ENCODE measurements around the gene CBLN4.

The CBLN4 gene

GRCh38 chr20:56005389-56005715, at the start of gene CBLN4:
CBLN4 (minus strand) TSS chr20:56005519; CDS start chr20:56004171, 1,348 bp downstream.
- peaks cover 28% of the 10 kb centered on the region; the same call in 1 of the 2 replicates for H3K27me3 ChIP-seq (ENCODE audit: insufficient read depth, low read length)

GRCh38 chr20:56043227-56043626, 37.9 kb upstream of the CBLN4 start:
- Histone ChIP-seq H2AFZ (ENCODE audit: low read length, unreplicated experiment) (no peak overlapping the region), H3K79me2 (ENCODE audit: control insufficient read depth, insufficient read depth, low read length, unreplicated experiment) (no peaks in the 10 kb centered on the region), H3K27me3 (ENCODE audit: insufficient read depth, low read length) (no peaks in the 10 kb centered on the region), H3K4me3 (ENCODE audit: low read depth, low read length) (no peak overlapping the region), H3K4me1 (ENCODE audit: control insufficient read depth, insufficient read depth, low read length, unreplicated experiment) (no peaks in the 10 kb centered on the region), H3K36me3 (ENCODE audit: insufficient read depth, low read length) (no peaks in the 10 kb centered on the region), H3K27ac (ENCODE audit: low read depth, low read length) (no peak overlapping the region)

More at GRCh38 chr20:56005389-56005715, at the start of gene CBLN4:
- Histone ChIP-seq H3K4me1 (ENCODE audit: control insufficient read depth, insufficient read depth, low read length, unreplicated experiment) (no peaks in the 10 kb centered on the region), H3K27ac (ENCODE audit: low read depth, low read length) (no peak within 1 kb of the TSS), H2AFZ (ENCODE audit: low read length, unreplicated experiment) (no peak within 1 kb of the TSS), H3K79me2 (ENCODE audit: control insufficient read depth, insufficient read depth, low read length, unreplicated experiment) (no peaks in the 10 kb centered on the region), H3K36me3 (ENCODE audit: insufficient read depth, low read length) (no peaks in the 10 kb centered on the region), H3K4me3 (ENCODE audit: low read depth, low read length) (no peak within 1 kb of the TSS)

- H3K27me3 ChIP-seq (ENCODE audit: insufficient read depth, low read length), result no peaks in the 10 kb centered on the region
These were observed 26.9 kb upstream of the CBLN4 start for GRCh38 chr20:56032251-56032650.

GRCh38 chr20:56018716-56019115, 13.4 kb upstream of the CBLN4 start:
- Histone ChIP-seq H3K27ac (ENCODE audit: low read depth, low read length) (no peak overlapping the region), H3K27me3 (ENCODE audit: insufficient read depth, low read length) (no peaks in the 10 kb centered on the region), H3K4me3 (ENCODE audit: low read depth, low read length) (no peak overlapping the region), H3K4me1 (ENCODE audit: control insufficient read depth, insufficient read depth, low read length, unreplicated experiment) (no peaks in the 10 kb centered on the region), H3K36me3 (ENCODE audit: insufficient read depth, low read length) (no peaks in the 10 kb centered on the region), H2AFZ (ENCODE audit: low read length, unreplicated experiment) (no peak overlapping the region), H3K79me2 (ENCODE audit: control insufficient read depth, insufficient read depth, low read length, unreplicated experiment) (no peaks in the 10 kb centered on the region)

More at GRCh38 chr20:56032251-56032650, 26.9 kb upstream of the CBLN4 start:
- H2AFZ ChIP-seq (ENCODE audit: low read length, unreplicated experiment), result no peak overlapping the region
- no peaks in the 10 kb centered on the region for H3K79me2 ChIP-seq (ENCODE audit: control insufficient read depth, insufficient read depth, low read length, unreplicated experiment)
- no peak overlapping the region for H3K4me3 ChIP-seq (ENCODE audit: low read depth, low read length)
- H3K27ac ChIP-seq (ENCODE audit: low read depth, low read length), result no peak overlapping the region
- no peaks in the 10 kb centered on the region for H3K36me3 ChIP-seq (ENCODE audit: insufficient read depth, low read length)
- no peaks in the 10 kb centered on the region for H3K4me1 ChIP-seq (ENCODE audit: control insufficient read depth, insufficient read depth, low read length, unreplicated experiment)

GRCh38 chr20:56018194-56018593, 12.9 kb upstream of the CBLN4 start:
- Histone ChIP-seq H3K4me3 (ENCODE audit: low read depth, low read length) (no peak overlapping the region), H3K4me1 (ENCODE audit: control insufficient read depth, insufficient read depth, low read length, unreplicated experiment) (no peaks in the 10 kb centered on the region), H3K27ac (ENCODE audit: low read depth, low read length) (no peak overlapping the region), H3K36me3 (ENCODE audit: insufficient read depth, low read length) (no peaks in the 10 kb centered on the region), H3K27me3 (ENCODE audit: insufficient read depth, low read length) (no peaks in the 10 kb centered on the region), H2AFZ (ENCODE audit: low read length, unreplicated experiment) (no peak overlapping the region), H3K79me2 (ENCODE audit: control insufficient read depth, insufficient read depth, low read length, unreplicated experiment) (no peaks in the 10 kb centered on the region)

GRCh38 chr20:56017560-56017959, 12.2 kb upstream of the CBLN4 start:
- no peak overlapping the region for H2AFZ ChIP-seq (ENCODE audit: low read length, unreplicated experiment)
- H3K27me3 ChIP-seq (ENCODE audit: insufficient read depth, low read length), result no peaks in the 10 kb centered on the region
- H3K79me2 ChIP-seq (ENCODE audit: control insufficient read depth, insufficient read depth, low read length, unreplicated experiment), result no peaks in the 10 kb centered on the region
- no peaks in the 10 kb centered on the region for H3K4me1 ChIP-seq (ENCODE audit: control insufficient read depth, insufficient read depth, low read length, unreplicated experiment)
- no peaks in the 10 kb centered on the region for H3K36me3 ChIP-seq (ENCODE audit: insufficient read depth, low read length)
- no peak overlapping the region for H3K4me3 ChIP-seq (ENCODE audit: low read depth, low read length)
- H3K27ac ChIP-seq (ENCODE audit: low read depth, low read length), result no peak overlapping the region

GRCh38 chr20:56014998-56015397, 9.7 kb upstream of the CBLN4 start:
- Histone ChIP-seq H2AFZ (ENCODE audit: low read length, unreplicated experiment) (no peak overlapping the region), H3K4me1 (ENCODE audit: control insufficient read depth, insufficient read depth, low read length, unreplicated experiment) (no peaks in the 10 kb centered on the region), H3K36me3 (ENCODE audit: insufficient read depth, low read length) (no peaks in the 10 kb centered on the region), H3K4me3 (ENCODE audit: low read depth, low read length) (no peak overlapping the region), H3K79me2 (ENCODE audit: control insufficient read depth, insufficient read depth, low read length, unreplicated experiment) (no peaks in the 10 kb centered on the region), H3K27me3 (ENCODE audit: insufficient read depth, low read length) (no peaks in the 10 kb centered on the region), H3K27ac (ENCODE audit: low read depth, low read length) (no peak overlapping the region)

GRCh38 chr20:56014151-56014550, 8.8 kb upstream of the CBLN4 start:
- no peak overlapping the region for H2AFZ ChIP-seq (ENCODE audit: low read length, unreplicated experiment)
- H3K27ac ChIP-seq (ENCODE audit: low read depth, low read length), result no peak overlapping the region
- H3K4me1 ChIP-seq (ENCODE audit: control insufficient read depth, insufficient read depth, low read length, unreplicated experiment), result no peaks in the 10 kb centered on the region
- no peak overlapping the region for H3K4me3 ChIP-seq (ENCODE audit: low read depth, low read length)
- H3K36me3 ChIP-seq (ENCODE audit: insufficient read depth, low read length), result no peaks in the 10 kb centered on the region
- no peaks in the 10 kb centered on the region for H3K27me3 ChIP-seq (ENCODE audit: insufficient read depth, low read length)
- H3K79me2 ChIP-seq (ENCODE audit: control insufficient read depth, insufficient read depth, low read length, unreplicated experiment), result no peaks in the 10 kb centered on the region

GRCh38 chr20:56004611-56005388, 519 bp downstream of the CBLN4 start:
- Histone ChIP-seq H3K27me3 (ENCODE audit: insufficient read depth, low read length) (peaks cover 28% of the 10 kb centered on the region; the same call in 1 of the 2 replicates), H3K4me3 (ENCODE audit: low read depth, low read length) (no peak overlapping the region), H2AFZ (ENCODE audit: low read length, unreplicated experiment) (no peak overlapping the region), H3K4me1 (ENCODE audit: control insufficient read depth, insufficient read depth, low read length, unreplicated experiment) (no peaks in the 10 kb centered on the region), H3K27ac (ENCODE audit: low read depth, low read length) (no peak overlapping the region), H3K79me2 (ENCODE audit: control insufficient read depth, insufficient read depth, low read length, unreplicated experiment) (no peaks in the 10 kb centered on the region), H3K36me3 (ENCODE audit: insufficient read depth, low read length) (no peaks in the 10 kb centered on the region)

GRCh38 chr20:56004007-56004406, 1.3 kb downstream of the CBLN4 start:
- Histone ChIP-seq H3K4me1 (ENCODE audit: control insufficient read depth, insufficient read depth, low read length, unreplicated experiment) (no peaks in the 10 kb centered on the region), H3K27ac (ENCODE audit: low read depth, low read length) (no peak overlapping the region), H3K79me2 (ENCODE audit: control insufficient read depth, insufficient read depth, low read length, unreplicated experiment) (no peaks in the 10 kb centered on the region), H3K4me3 (ENCODE audit: low read depth, low read length) (no peak overlapping the region), H2AFZ (ENCODE audit: low read length, unreplicated experiment) (no peak overlapping the region), H3K27me3 (ENCODE audit: insufficient read depth, low read length) (peaks cover 28% of the 10 kb centered on the region; the same call in 1 of the 2 replicates), H3K36me3 (ENCODE audit: insufficient read depth, low read length) (no peaks in the 10 kb centered on the region)
